NCI-H2196 (cell line): Measurements from ENCODE around the gene MSI1.
A peak's percentile ranks its signal among the peaks of the same experiment; 100 is the strongest.

Experiments
- DNase-seq: peaks from one replicate; lab custom pipeline; 2025; ENCODE audit not compliant: unreplicated experiment; lab: John Stamatoyannopoulos, UW

The MSI1 gene

GRCh38 chr12:120324841-120325417 lies 44.0 kb downstream of the MSI1 start:
- no peak for DNase-seq

DNA sequence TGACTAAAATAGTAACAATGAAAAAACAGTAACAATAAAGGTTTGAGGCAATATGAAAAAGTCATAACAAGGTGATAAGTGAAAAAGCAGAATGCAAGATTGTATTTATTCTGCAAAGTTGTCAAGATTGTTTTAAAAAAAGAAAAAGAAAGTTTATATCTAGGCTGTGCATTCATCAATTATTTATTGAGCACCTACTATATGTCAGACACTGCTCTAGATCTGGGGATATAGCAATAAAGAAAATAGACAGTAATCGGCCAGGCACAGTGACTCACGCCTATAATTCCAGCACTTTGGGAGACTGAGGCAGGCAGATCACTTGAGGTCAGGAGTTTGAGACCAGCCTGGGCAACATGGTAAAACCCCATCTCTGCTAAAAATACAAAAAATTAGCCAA lies 45.2 kb downstream of the MSI1 start:
- no peak for DNase-seq

- DNase-seq, result no peak
These were observed 47.4 kb downstream of the MSI1 start for GRCh38 chr12:120321382-120322202.

DNA sequence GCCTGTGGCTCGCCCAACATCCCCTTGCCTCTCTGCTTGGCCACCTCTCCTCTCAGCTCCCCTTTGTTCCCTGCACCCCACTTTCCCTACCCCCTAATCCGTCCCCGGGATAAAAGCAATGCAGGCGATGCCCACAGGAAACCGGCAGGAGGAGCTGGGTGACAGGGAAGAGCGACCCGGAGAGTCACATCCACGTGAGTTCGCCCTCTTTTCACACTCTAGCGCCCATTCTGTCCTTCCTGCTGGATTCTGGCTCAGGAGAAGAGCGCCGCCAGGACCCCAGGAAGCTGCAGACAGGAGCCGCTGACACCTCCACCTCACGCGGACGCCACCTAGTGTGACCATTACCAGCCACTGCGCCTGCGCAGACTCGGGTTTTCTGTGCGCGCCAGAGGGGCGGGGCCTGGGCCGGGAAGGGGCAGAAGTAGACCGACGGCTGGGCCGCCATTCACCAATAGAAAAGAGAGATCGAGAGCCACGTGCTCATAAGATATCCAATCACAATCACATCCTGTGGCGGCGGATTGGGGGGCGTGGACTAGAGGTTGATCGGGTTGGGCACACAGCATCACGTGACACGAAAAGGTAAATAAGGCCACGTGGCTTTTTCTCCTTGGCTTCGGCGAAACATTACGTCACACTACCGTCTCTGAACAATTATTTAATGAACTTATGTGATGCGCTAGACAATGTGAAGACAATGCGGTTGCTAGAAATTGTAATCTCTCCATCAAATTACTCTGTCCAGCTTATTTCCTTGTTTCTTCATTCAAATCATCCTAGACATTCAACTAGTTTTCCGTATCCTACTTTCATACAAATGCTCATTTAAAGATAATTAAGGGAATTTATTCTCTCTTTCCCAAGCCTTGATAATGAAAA lies 51.5 kb downstream of the MSI1 start:
- DNase-seq, result peak; percentile 99

- no peak for DNase-seq
These were observed 52.2 kb downstream of the MSI1 start for GRCh38 chr12:120316798-120317223.

DNA sequence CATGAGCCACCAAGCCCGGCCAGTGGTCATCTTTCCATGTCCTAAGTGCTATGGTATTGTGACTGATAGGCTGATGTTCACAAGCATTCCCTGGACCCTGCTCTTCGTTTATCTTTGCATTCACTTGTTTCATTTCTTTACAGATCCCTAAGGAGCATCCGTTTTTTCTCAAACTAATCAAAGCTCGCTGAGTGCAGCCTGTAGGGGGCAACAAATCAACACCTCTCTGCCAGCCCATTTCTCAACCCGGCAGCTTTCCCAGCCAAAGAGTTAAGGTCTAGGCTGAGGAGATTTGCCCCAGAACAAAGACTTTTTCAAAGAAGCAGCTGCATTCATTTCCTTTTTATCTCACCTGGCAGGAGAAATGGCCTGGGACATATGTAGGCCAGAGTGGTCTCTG lies 54.7 kb downstream of the MSI1 start:
- no peak for DNase-seq

DNA sequence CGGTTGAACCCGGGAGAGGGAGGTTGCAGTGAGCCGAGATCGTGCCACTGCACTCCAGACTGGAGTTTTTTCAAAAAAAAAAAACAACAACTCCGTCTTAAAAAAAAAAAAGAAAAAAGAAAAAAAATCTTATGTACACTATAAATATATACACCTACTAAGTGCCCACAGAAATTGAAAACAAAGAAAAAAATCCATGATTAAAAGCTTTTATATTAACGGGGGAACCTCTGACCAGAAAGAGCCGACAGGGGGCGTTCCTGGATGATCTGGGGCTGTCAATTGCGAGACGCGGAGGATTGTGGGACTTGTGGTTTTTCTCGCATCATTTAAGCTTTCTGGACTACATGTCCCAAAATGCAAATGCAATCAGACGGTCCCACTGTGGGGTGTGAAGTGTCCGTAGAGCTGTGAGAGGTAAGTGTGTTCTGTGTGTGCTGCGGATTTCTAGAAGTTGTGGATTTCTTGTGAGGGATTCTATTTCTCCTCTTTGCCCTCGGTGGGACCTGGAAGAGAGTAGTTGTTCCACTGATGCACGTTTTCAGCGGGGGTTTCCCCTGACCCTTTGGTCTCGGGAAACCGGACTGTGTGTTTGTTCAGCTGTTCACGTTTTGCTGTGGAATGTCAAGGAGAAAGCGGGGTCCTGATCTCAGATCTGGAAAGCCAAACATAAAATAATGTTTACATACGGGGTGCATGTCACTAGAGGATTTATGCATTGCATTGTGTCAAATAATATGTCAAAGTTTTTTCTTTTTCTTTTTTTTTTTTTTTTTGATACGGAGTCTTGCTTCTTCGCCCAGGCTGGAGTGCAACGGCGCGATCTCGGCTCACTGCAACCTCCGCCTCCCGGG lies 66.8 kb downstream of the MSI1 start, which contains the start of gene SIRT4:
Gene SIRT4, plus strand, starts transcription at position 360 of the 854 bp plus-strand sequence. CDS start 1,241 bp downstream, outside the sequence.
- peak; percentile 93 for DNase-seq

DNA sequence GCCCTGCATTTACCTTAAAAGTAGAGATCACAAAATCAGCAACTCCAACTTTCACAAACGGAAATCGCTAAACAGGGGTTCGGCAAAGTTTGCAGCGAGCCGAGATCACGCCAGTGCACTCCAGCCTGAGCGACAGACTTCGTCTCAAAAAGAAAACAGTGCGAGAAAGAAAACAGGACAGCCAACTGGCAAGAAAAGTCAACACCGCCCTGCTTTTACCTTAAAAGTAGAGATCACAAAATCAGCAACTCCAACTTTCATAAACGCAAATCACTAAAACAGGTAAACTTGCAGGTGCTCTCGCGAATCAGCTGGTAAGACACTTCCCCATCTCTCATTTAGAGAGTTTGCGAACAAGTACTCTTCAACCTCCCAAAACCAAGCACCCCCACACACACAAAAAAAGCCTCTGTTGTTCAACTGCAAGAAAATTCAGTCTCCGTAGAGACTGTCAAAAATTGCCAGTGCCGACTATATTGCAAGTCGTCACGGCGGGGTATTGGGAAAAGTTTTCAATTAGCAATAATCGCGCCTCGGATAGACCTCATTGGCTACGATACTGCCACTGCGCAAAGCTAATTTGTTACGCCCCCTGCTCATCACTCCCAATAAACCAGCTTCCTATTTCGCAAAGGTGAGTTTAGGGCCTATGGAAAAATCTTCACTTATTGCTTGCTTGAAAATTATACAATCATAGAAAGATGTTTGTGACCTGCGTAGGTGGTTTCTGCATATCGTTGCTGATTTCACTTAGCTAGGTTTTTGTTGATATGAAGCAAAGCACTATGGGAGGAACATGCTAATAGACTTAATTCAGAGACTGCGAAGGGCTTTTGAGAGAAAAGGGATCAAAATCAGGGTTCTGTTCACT lies 76.1 kb downstream of the MSI1 start, which contains the start of gene RNU4-1:
Gene RNU4-1, minus strand, starts transcription at position 577 of the 871 bp plus-strand sequence.
- peak; percentile 75 for DNase-seq

DNA sequence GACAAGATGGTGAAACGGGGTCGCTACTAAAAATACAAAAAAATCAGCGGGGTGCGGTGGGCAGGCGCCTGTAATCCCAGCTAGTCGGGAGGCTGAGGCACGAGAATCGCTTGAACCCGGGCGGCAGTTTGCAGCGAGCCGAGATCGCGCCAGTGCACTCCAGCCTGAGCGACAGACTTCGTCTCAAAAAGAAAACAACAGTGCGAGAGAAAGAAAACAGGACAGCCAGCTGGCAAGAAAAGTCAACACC lies 76.6 kb downstream of the MSI1 start:
- no peak for DNase-seq
